GM18517 (cell line): ENCODE results near the gene ITGB3.
"Not testable (repeated sequence)": the region's sequence is repeated elsewhere in the genome, so short reads cannot be mapped to it uniquely, and the experiment has no call there.

Experiments
- ATAC-seq: cut with Tn5 transposase; IDR thresholded peaks from one replicate; pipeline ENCODE4 v1.9.1; 2021; ENCODE audit warnings: mild to moderate bottlenecking, moderate library complexity; ENCODE audit not compliant: unreplicated experiment

The ITGB3 gene

DNA sequence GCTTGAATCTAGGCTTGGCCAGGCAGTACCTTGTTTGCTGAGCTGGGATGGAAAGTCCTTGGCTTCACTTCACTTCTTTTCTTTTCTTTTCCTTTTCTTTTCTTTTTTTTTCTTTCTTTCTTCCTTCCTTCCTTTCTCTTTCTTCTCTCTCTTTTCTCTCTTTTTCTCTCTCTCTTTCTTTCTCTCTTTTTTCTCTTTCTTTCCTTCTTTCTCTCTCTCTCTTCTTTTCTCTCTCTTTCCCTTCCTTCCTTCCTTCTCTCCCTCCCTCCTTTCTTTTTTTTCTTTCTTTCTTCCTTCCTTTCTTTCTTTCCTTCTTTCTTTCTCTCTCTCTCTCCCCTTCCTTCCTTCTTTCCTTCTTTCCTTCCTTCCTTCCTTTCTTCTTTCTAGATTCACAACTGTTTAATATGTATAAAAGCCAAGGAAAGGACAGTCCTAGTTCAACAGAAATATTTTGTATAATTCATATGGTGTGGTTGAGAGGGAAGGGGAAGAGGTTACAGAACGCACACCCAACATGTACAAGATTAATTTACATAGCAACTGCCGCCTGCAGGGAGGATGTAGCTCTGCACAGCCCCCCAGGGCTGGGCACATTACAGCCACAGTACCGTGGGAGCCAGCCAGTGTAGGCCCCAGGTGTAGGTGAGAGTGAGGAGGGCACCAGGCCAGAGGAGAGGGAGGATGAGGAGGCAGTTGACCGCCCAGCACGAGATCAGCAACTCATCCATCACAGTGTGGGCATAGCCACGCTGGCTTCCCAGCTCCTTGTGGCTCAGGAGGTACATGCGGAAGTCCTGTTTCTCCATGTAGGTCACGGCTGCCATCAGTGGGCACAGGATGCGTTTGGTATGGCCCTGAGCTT is 9.7 kb upstream of the ITGB3 start:
- ATAC-seq = no peak

DNA sequence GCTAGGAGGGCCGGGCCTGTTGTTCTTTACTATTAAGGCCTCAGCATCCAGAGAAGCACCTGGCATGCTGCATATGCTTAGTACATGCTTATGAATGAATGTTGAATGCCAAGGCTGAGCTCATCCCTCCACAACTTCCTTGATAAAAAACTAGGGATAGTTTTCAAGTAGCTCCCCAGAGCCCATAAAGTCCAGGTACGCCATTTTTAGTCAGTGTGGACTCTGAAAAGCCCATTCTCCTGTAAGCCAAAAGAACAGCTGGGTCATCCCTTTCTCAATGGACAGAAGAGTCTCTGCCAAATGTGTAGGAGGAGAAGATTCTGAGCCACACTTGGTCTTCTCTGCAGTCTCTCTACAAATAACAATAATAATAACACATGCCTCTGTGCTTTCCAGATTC is 8.9 kb upstream of the ITGB3 start:
- no peak for ATAC-seq

DNA sequence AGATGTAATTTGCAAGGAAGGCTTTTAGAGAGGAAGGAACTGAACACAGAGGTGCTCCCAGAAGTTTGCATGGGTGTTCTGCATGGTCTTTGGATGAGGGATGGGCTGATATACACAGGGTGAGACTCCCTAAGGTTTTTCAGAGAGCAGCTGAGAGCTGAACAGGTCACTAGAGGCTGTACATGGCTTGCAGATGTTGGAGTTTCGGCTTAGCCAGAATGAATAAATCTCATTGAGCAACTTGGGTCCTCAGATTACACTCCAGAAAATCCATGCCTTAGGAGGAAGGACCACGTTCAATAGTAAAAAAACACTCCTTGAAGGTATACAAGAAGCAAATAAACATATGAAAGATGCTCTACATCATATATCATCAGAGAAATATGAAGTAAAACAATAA is 7.5 kb upstream of the ITGB3 start:
- ATAC-seq = no peak

DNA sequence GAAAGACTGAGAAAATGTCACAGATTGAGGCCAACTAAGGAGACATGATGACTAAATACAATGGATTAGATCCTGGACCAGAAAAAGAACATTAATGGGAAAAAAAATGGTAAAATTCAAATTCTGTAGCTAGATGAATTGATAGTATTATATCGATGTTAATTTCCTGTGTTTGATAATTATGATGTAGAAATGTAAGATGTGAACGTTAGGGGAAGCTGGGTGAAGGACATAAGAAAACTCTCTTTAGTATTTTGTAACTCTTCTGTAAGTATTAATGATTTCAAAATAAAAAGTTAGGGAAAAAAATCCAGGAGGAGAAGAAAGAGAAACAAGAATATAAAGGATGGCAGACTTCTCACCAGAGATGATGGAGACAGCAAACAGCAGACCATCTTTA is 2.8 kb upstream of the ITGB3 start:
- no peak for ATAC-seq

DNA sequence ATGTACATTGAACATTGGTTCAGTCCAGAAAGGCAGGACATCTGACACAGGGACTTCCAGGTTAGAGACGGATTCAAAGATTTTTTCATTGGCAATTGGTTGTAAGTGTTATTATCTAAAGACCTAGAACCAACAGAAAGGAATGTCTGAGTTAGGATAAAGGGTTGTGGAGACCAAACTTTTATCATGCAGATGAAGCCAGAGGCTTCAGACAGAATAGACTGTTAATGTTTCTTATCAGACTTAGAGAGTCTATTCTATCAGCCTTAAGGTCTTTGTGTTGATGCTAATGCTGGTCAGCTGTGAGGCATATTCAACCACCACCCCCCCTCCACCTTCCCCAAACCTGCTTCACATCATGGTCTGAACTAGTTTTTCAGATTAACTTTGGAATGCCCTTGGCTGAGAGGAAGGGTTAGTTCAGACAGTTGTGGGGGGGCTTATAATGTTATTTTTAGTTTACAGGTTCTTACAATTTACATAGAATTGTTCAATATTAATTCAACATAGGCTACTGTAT is 2.1 kb upstream of the ITGB3 start:
- no peak for ATAC-seq

DNA sequence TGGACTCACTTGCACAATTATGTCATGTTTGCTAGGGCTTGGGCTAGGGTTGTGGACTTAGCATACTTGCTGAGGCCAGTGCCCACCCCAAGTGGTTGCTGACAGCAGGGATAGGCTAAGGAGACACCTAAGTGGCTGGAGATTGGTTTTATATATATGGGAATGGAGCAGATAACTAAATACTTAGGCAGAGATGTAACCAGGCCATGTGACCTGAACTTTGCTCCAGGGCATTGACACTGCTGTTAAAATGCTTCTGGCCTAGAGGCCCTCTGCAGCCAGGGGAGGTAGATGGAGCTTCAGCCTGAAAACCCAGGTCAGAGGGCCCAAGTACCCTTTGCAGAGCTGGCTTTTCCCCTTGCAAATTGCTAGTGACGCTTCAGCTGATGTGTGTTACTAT is 1.4 kb upstream of the ITGB3 start:
- no peak for ATAC-seq

DNA sequence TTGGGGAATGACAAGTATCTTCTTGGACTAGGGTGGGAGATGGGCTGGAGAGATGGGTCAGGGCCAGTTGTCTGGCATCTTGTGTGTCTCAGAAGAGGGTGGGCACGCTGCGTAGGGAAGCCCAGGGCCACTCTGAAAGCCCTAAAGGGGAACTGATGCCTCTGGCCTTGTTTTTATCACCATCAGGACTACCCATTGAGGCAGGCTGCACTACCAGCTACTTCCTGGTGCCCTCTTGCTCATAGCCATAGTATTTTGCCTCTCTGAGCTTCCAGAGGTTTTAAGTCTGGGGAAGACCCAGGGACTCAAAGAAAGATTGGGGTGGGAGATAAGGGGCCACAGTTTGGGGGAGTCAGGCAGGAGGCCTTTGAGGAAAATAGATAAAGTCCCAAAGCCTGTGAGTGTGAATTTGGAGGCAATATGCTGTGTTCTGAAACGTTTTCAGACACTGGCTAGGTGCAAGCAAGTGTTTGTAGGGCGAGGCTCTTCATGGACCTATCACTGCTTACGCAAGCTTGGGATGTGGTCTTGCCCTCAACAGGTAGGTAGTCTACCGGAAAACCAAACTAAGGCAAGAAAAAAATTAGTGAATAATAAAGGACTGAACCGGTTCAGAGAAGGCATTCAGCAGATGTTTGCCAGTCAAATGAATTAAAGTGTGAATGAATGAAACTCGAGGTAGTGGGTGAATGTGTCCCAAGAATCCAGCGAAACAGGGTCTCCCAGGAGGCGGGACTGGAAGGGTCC is 688 bp upstream of the ITGB3 start:
- no peak for ATAC-seq

DNA sequence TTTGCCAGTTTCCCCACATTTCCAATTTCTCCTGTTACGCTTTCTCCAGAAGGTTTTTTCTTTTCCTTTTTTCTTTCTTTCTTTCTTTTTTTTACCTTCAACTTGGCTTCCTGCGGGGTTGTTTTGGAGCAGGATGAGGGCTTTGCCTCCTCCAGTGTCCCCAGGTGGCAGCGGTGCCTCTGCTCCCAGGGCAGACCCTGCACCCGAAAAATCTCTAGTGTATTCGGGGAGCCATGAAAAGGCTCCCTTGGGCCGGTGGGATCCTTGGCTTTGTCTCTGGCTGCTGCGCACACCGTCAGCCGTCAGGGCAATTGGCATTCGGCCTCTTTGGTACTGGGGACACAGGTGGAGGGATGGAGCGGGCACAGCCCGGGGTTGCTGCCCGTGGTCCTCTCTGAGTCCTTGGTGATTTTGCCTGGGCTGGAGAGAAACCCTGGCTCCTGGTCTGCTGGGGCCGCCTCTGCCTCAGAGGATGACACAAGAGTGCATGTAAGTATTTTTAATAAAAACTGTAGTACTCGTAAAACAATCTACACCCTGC is 846 bp downstream of the ITGB3 start:
- ATAC-seq = no peak

DNA sequence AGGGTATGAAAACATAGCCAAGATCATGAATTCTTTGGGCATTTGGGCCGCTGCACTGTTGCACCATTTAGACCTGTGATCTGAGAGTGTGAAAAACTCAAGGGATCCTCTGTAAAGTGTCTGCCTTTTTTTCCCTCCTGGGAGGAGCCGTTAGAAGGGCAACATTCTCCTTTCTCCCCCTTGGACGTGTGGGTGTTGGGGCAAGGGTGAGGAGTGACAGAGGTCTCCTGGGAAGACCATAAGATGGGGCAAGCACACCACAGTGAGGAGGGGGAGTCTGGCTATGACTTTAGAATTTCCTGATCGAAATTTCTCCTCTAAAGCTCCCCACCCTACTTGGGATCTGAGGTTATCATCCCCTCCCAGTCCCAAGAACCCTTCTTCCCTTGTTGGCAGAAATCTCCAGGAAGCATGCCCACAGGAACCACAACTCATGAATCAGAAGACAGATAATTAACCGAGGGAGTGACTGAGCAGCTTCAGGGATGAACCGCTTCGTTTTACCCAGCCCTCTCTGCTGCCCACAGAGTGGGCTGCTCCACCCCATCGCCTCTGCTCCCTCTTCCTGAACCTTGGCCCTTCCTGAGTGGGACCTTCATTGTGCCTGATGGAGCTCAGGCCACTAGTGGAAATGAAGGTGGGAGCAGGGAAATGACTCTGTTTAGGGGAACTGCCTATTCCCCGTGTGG is 4.2 kb downstream of the ITGB3 start:
- ATAC-seq = no peak

DNA sequence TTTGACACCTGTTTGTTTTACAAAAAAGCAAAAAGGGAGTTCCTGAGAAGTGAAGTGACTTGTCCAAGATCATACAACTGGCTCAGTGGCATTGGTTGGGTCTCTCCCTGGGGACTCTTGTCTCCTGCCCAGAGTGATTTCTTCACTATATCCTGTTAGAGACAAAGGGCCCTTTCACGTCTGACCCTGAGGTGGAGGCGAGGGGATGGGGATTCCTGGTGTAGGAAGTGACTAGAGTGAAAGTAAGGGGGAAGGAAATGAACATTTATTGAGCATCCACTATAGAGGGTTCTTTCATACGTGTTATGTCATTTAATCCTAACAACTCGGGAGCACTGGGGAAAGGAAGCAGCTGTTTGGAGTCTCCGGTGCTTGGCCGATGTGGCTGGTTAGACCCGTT is 9.0 kb downstream of the ITGB3 start:
- no peak for ATAC-seq

DNA sequence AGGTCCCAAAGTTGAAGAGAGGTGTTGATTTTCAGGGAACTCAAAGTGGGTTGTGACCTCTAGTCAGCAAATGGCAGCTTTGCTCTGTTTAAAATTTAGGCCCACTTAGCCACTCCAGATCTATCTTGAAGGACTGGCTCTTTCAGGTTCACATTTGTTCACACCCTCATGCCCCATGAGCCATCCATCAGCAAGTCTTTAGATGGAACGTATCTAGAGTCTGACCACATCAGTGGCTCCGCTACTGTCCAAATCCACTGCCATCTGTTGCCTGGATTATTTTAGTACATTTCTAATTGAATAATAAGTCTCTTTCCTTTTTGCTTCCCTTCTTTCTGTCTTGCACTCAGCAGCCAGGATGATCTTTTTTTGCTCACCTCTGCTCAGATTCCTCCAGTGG is 10.5 kb downstream of the ITGB3 start:
- ATAC-seq = no peak

DNA sequence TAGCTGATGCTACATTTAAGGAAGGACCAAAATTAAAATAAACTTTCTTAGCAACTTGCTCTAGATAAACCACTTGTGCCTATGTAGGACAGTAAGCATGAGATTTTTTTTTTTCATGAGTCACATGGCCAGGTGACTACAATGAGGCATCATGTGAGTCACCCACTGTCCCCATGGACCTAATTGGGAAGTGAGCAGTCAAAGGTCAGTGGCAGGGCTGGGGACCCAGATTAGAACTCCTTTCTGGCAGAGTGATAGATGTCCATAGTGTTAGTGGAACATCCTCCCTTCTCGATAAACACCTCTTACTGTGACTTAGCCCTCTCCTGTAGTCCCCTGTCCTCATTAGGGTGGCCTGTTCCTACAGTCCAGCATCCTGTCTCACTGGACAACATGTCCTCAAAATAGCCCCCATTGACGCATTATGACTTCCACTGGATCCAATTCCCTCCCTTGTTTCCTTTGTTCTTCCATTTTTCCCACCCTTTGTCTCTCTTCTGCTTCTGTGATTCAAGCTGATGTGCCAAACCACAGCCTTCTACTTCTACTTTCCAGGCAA is 12.4 kb downstream of the ITGB3 start:
- no peak for ATAC-seq

DNA sequence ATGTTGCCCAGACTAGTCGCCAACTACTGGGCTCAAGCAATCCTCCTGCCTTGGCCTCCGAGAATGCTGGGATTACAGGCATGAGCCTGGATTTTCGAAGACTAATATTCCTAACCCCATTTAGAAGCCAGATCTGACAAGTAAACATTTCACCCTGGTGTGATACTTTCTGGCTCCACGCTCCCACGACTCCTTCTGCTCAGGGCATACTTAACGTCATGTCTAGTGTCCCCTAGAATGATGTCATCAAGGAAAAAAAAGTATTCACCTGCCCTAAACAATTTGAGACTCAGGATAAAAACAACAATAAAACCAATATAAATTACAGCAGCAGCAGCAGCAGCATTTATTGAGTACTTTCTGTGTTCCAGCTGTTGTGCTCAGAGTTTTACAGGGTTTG is 13.2 kb downstream of the ITGB3 start:
- ATAC-seq = no peak

DNA sequence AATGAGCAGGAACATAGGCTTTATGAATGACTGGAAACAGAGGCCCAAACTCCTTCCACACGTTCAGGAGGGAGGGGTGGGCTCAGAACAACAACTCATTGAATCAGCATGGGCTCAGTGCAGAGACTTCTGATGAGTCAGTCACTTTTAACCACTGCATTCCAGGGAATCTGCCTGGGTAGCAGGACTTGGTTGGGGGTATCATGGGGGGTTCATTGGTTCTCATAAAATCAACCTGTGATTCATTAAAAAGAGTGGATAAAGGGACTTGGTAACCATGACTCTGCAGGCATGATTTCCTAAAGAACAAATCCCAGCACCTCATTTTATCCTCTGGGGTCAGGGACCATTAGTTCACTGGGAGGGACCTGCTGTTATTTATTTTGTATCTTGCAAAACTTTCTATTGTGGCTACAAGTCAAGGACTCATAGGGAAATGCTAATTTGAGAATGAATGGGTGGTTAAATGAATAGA is 13.8 kb downstream of the ITGB3 start:
- ATAC-seq = no peak

DNA sequence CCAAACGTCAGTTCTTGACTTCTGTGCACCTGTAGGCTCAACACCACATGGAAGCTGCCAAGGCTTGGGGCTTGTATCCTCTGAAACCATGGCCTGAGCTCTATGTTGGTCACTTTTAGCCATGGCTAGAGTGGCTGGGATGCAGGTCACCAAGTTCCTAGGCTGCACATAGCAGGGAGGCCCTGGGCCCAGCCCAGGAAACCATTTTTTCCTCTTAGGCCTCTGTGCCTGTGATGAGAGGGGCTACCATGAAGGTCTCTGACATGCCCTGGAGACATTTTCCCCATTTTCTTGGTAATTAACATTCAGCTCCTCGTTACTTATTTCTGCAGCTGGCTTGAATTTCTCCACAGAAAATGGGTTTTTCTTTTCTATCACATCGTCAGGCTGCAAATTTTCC is 15.3 kb downstream of the ITGB3 start:
- not testable (repeated sequence) for ATAC-seq

DNA sequence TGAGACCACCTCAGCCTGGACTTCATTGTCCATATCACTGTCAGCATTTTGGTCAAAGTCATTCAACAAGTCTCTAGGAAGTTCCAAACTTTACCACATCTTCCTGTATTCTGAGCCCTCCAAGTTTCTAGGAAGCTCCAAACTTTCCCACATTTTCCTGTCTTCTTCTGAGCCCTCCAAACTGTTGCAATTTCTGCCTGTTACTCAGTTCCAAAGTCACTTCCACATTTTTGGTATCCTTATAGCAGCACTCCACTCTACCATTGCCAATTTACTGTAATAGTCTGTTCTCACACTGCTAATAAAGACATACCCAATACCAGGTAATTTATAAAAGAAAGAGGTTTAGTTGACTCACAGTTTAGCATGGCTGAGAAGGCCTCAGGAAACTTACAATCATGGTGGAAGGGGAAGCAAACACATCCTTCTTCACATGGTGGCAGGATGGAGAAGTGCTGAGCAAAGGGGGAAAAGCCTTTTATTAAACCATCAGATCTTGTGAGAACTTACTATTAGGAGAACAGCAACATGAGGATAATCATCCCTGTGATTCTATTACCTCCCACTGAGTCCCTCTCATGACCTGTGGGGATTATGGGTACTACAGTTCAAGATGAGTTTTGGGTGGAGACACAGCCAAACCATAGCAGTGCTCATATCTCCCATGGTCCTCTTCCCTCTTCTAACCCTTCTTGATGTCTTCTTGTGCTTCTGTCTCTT is 16.1 kb downstream of the ITGB3 start:
- not testable (repeated sequence) for ATAC-seq

DNA sequence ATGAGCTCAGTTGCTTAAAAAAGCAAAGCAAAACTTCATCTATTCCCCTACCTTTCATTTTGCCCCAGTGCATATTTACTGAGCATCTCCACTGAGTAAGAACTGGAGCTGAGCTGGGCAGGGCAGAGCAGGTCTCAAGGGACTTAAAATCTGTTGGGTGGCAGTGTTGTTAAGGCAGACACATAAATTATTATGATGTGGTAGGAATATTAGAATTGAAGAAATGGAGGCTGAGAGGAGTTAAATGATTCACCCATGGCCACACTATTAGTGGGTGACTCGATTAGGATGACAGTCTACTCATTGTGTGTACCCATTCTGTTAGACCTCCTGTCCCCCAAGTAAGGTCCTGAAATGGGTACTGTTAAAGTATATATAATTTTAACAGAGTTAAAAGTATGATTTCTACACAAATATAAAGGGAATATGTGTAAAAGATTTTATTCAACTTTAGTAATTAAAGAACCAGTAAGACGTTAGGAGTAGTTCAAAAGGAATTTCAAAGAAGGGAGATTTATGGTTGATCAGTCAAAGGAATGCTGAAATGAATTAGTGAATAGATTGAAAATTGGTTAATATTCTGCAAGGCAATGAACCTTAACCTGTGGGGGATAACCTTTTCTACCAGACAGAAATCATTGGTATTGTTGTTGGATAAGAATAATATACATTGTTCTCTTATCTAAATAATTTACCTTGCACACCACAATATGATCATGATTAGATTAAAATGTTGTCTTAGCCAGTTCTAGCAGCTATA is 17.5 kb downstream of the ITGB3 start:
- ATAC-seq = no peak

DNA sequence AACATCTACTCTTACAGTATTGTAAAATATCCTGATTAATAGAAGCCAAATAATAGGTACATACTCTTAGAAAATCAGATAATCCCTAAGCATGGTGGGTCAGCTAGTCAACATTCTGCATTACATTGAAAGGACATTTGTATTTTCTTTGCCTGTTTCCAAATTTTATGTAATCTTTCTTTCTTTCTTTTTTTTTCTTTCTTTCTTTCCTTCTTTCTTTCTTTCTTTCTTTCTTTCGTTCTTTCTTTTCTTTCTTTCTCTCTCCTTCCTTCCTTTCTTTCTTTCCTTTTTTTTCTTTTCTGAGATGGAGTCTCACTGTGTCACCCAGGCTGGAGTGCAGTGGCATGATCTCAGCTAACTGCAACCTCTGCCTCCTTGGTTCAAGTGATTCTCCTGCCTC is 18.9 kb downstream of the ITGB3 start:
- no peak for ATAC-seq

DNA sequence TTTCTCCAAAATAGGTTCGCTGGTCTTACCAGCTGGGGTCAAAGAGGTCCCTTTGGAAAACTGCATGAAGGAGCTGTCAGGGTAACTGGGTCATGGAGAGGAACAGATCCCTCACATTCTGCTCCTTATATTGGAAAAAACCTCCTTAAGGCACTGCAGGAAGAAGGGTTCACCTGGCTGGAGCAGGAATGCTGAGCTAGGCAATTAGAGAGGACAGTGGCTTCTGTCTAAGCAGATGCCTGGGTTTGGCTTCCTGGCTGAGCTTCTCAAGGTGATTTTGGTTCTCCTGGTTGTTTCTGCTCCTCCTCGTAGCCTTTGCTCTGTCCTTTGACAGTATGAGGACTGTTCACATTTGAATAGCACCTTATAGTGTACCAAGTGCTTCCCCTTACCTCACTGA is 19.6 kb downstream of the ITGB3 start:
- no peak for ATAC-seq
